GM23338 (cell line): ENCODE data around the gene NUDT16. TPM values are rescaled to one million over a fixed set of nuclear protein-coding genes. Genes with fewer than 3 reads are reported as not detected.

Source experiments
- ATAC-seq: fragments of 200-7000 bp; cut with Tn5 transposase; 3 replicates; pipeline ENCODE4 v1.9.1; 2020
- DNase-seq: peaks from one replicate; pipeline ENCODE4 v3.0.0-alpha.2; 2015; ENCODE audit warnings: low spot score
- H2AFZ ChIP-seq: fragments of 200-600 bp; sonication (generic); 2 replicates; pipeline ENCODE4 v1.8.0; 2016; ENCODE audit warnings: antibody characterized with exemption, mild to moderate bottlenecking, moderate library complexity
- H3F3A ChIP-seq: fragments of 200-600 bp; sonication (generic); replicated peaks from 2 replicates; pipeline ENCODE4 v1.8.0; 2017; ENCODE audit warnings: antibody characterized with exemption, mixed run types, low read depth
- H3K27ac ChIP-seq: fragments of 200-600 bp; sonication (generic); 2 replicates; pipeline ENCODE4 v1.6.1; 2016; ENCODE audit warnings: low read depth
- H3K27me3 ChIP-seq: fragments of 200-600 bp; sonication (generic); 2 replicates; pipeline ENCODE4 v1.8.0; 2016; ENCODE audit warnings: mild to moderate bottlenecking, mixed run types, moderate library complexity; ENCODE audit not compliant: insufficient read depth
- H3K36me3 ChIP-seq: fragments of 200-600 bp; sonication (generic); 2 replicates; pipeline ENCODE4 v1.8.0; 2016; ENCODE audit warnings: mild to moderate bottlenecking; ENCODE audit not compliant: insufficient read depth
- H3K4me1 ChIP-seq: fragments of 200-600 bp; sonication (generic); 2 replicates; pipeline ENCODE4 v1.8.0; 2016; ENCODE audit warnings: mild to moderate bottlenecking, moderate library complexity; ENCODE audit not compliant: insufficient read depth
- H3K4me2 ChIP-seq: fragments of 200-600 bp; sonication (generic); 2 replicates; pipeline ENCODE4 v1.7.1; 2017; ENCODE audit warnings: mixed run types
- H3K4me3 ChIP-seq: fragments of 200-600 bp; sonication (generic); 2 replicates; pipeline ENCODE4 v1.6.1; 2016; ENCODE audit warnings: mixed run types
- H3K79me2 ChIP-seq: fragments of 200-600 bp; sonication (generic); replicated peaks from 2 replicates; pipeline ENCODE4 v1.8.0; 2017; ENCODE audit warnings: mild to moderate bottlenecking; ENCODE audit not compliant: insufficient read depth
- H3K9me2 ChIP-seq: fragments of 200-600 bp; sonication (generic); 2 replicates; pipeline ENCODE4 v1.8.0; 2017; ENCODE audit not compliant: insufficient read depth
- H4K20me1 ChIP-seq: fragments of 200-600 bp; sonication (generic); replicated peaks from 2 replicates; pipeline ENCODE4 v1.8.0; 2017; ENCODE audit warnings: mild to moderate bottlenecking; ENCODE audit not compliant: insufficient read depth
- H3K27ac Mint-ChIP-seq: 2 replicates; pipeline ENCODE4 v1.8.0; 2020; ENCODE audit warnings: inconsistent platforms, mild to moderate bottlenecking, moderate library complexity, mixed read lengths
- H3K27me3 Mint-ChIP-seq: 3 replicates; pipeline ENCODE4 v1.8.0; 2022; ENCODE audit warnings: low read depth, mild to moderate bottlenecking, moderate library complexity, mixed read lengths, inconsistent platforms; ENCODE audit not compliant: insufficient read depth, poor library complexity
- H3K36me3 Mint-ChIP-seq: 3 replicates; pipeline ENCODE4 v1.8.0; 2021; ENCODE audit warnings: low read depth, mild to moderate bottlenecking, inconsistent platforms, moderate library complexity, mixed read lengths
- H3K4me1 Mint-ChIP-seq: 3 replicates; pipeline ENCODE4 v1.8.0; 2020; ENCODE audit warnings: mild to moderate bottlenecking, inconsistent platforms, mixed read lengths
- H3K4me3 Mint-ChIP-seq: 3 replicates; pipeline ENCODE4 v1.8.0; 2021; ENCODE audit warnings: moderate library complexity, mild to moderate bottlenecking, inconsistent platforms, mixed read lengths
- H3K9me3 Mint-ChIP-seq: 3 replicates; pipeline ENCODE4 v1.8.0; 2020; ENCODE audit warnings: moderate library complexity, mild to moderate bottlenecking, inconsistent platforms, mixed read lengths
- CREB1 ChIP-seq: fragments of 250-450 bp; sonication (Bioruptor Pico); IDR thresholded peaks from 2 replicates; pipeline ENCODE4 v1.5.0; 2020; ENCODE audit warnings: low read depth, mild to moderate bottlenecking, moderate library complexity
- EZH2 ChIP-seq: fragments of 200-600 bp; sonication (generic); IDR thresholded peaks from one replicate; pipeline ENCODE4 v1.8.0; 2017; ENCODE audit warnings: antibody characterized with exemption, mild to moderate bottlenecking, low read depth; ENCODE audit not compliant: unreplicated experiment
- EZH2phosphoT487 ChIP-seq: fragments of 200-600 bp; sonication (generic); IDR thresholded peaks from one replicate; pipeline ENCODE4 v1.8.1; 2018; ENCODE audit warnings: antibody characterized with exemption; ENCODE audit not compliant: unreplicated experiment
- JUNB ChIP-seq: IDR thresholded peaks from one replicate; pipeline ENCODE4 v1.6.1; 2016; ENCODE audit warnings: antibody characterized with exemption; ENCODE audit not compliant: unreplicated experiment
- NANOG ChIP-seq: IDR thresholded peaks from 2 replicates; pipeline ENCODE4 v1.6.1; 2016; ENCODE audit warnings: antibody characterized with exemption, borderline replicate concordance
- POLR2AphosphoS5 ChIP-seq: IDR thresholded peaks from 2 replicates; pipeline ENCODE4 v1.6.1; 2016; ENCODE audit warnings: antibody characterized with exemption, low read depth
- STAT1 ChIP-seq: IDR thresholded peaks from one replicate; pipeline ENCODE4 v1.6.1; 2016; ENCODE audit warnings: antibody characterized with exemption; ENCODE audit not compliant: unreplicated experiment
- ZNF114 ChIP-seq: fragments of 250-450 bp; sonication (Bioruptor Pico); IDR thresholded peaks from 2 replicates; pipeline ENCODE4 v1.5.0; 2020; ENCODE audit warnings: mild to moderate bottlenecking, moderate library complexity
- ZNF331 ChIP-seq: fragments of 250-450 bp; sonication (Bioruptor Pico); IDR thresholded peaks from 2 replicates; pipeline ENCODE4 v1.5.0; 2020; ENCODE audit warnings: low read depth, mild to moderate bottlenecking, moderate library complexity
- polyA plus RNA-seq: library from polyadenylated mRNA; unstranded; fragments of >200 nt; fragmentation: Nextera tagmentation; extraction: Ambion mirVana; gene quantifications from 2 replicates; pipeline ENCODE4 v1.2.1, GENCODE V29; 2016
- total RNA-seq: library from RNA; depleted of rRNA; stranded (reverse); fragments of >200 nt; shearing (Covaris generic); gene quantifications from 2 replicates; pipeline ENCODE4 v1.2.3, GENCODE V29; 2014
- TF ChIP-seq, protein P1 (sequence below): IDR thresholded peaks from 2 replicates; pipeline ENCODE4 v1.6.1; 2016; ENCODE audit warnings: antibody characterized with exemption
- TF ChIP-seq, protein P2 (sequence below): fragments of 250-450 bp; sonication (Bioruptor Pico); IDR thresholded peaks from 2 replicates; pipeline ENCODE4 v1.5.0; 2020; ENCODE audit warnings: mild to moderate bottlenecking, moderate library complexity
- TF ChIP-seq, protein P3 (sequence below), 2 experiments: fragments of 200-600 bp in 1 of 2; sonication (generic) in 1 of 2; conservative IDR thresholded peaks; 2 replicates each; pipeline versions ENCODE4 v1.5.1 to v1.6.1; 2016 to 2017; ENCODE audit warnings: antibody characterized with exemption in 2 of 2, low read depth in 2 of 2, mild to moderate bottlenecking in 2 of 2, moderate library complexity in 1 of 2
- TF ChIP-seq, protein P4 (sequence below): IDR thresholded peaks from one replicate; pipeline ENCODE4 v1.6.1; 2018; ENCODE audit warnings: antibody characterized with exemption; ENCODE audit not compliant: unreplicated experiment

Gene NUDT16
- total and polyA plus RNA-seq, 2 experiments from 2014 or later: 10.0 to 15.4 TPM

DNA sequence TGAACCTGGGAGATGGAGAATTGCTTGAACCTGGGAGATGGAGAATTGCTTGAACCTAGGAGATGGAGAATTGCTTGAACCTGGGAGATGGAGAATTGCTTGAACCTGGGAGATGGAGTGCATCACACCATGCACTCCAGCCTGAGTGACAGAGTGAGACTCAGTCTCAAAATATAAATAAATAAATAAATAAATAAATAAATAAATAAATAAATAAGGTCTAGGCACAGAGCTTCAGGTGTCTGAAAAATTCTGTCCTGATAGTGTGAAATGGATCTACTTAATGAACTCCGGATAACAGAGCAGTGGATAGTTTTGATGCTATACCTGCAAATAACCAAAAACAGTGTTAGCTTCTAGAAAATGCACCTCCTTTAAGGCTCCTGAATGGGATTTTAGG lies 24.3 kb upstream of the NUDT16 start:
- Histone ChIP-seq H3K36me3 (no peaks in the 10 kb centered on the region), H2AFZ (no peak overlapping the region), H3K4me2 (no peak overlapping the region), H3K4me3 (no peak overlapping the region), H3K27me3 (no peaks in the 10 kb centered on the region), H4K20me1 (no peaks in the 10 kb centered on the region), H3K9me2 (no peaks in the 10 kb centered on the region), H3K4me1 (peaks cover 8% of the 10 kb centered on the region), H3K27ac (no peak overlapping the region), H3F3A (0 out of 2 replicates have a peak, but pooled peaks cover 3% of the 10 kb centered on the region), H3K79me2 (no peaks in the 10 kb centered on the region)
- Mint-ChIP-seq H3K9me3 (no peaks in the 10 kb centered on the region), H3K4me3 (no peak overlapping the region), H3K4me1 (peaks cover 22% of the 10 kb centered on the region), H3K27ac (no peak overlapping the region), H3K27me3 (peaks cover 6% of the 10 kb centered on the region), H3K36me3 (peaks cover under 1% of the 10 kb centered on the region; the same call in 2 of the 3 replicates)
- no peak for ATAC-seq
- no peak for DNase-seq
- TF ChIP-seq STAT1 (no peak), CREB1 (CRISPR knock-in tag) (no peak), ZNF331 (CRISPR knock-in tag) (no peak), POLR2AphosphoS5 (no peak), ZNF114 (no peak), NANOG (no peak), JUNB (no peak), EZH2phosphoT487 (no peak), EZH2 (no peak)
- TF ChIP-seq, protein P1, sequence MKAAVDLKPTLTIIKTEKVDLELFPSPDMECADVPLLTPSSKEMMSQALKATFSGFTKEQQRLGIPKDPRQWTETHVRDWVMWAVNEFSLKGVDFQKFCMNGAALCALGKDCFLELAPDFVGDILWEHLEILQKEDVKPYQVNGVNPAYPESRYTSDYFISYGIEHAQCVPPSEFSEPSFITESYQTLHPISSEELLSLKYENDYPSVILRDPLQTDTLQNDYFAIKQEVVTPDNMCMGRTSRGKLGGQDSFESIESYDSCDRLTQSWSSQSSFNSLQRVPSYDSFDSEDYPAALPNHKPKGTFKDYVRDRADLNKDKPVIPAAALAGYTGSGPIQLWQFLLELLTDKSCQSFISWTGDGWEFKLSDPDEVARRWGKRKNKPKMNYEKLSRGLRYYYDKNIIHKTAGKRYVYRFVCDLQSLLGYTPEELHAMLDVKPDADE: no peak
- TF ChIP-seq, protein P2, sequence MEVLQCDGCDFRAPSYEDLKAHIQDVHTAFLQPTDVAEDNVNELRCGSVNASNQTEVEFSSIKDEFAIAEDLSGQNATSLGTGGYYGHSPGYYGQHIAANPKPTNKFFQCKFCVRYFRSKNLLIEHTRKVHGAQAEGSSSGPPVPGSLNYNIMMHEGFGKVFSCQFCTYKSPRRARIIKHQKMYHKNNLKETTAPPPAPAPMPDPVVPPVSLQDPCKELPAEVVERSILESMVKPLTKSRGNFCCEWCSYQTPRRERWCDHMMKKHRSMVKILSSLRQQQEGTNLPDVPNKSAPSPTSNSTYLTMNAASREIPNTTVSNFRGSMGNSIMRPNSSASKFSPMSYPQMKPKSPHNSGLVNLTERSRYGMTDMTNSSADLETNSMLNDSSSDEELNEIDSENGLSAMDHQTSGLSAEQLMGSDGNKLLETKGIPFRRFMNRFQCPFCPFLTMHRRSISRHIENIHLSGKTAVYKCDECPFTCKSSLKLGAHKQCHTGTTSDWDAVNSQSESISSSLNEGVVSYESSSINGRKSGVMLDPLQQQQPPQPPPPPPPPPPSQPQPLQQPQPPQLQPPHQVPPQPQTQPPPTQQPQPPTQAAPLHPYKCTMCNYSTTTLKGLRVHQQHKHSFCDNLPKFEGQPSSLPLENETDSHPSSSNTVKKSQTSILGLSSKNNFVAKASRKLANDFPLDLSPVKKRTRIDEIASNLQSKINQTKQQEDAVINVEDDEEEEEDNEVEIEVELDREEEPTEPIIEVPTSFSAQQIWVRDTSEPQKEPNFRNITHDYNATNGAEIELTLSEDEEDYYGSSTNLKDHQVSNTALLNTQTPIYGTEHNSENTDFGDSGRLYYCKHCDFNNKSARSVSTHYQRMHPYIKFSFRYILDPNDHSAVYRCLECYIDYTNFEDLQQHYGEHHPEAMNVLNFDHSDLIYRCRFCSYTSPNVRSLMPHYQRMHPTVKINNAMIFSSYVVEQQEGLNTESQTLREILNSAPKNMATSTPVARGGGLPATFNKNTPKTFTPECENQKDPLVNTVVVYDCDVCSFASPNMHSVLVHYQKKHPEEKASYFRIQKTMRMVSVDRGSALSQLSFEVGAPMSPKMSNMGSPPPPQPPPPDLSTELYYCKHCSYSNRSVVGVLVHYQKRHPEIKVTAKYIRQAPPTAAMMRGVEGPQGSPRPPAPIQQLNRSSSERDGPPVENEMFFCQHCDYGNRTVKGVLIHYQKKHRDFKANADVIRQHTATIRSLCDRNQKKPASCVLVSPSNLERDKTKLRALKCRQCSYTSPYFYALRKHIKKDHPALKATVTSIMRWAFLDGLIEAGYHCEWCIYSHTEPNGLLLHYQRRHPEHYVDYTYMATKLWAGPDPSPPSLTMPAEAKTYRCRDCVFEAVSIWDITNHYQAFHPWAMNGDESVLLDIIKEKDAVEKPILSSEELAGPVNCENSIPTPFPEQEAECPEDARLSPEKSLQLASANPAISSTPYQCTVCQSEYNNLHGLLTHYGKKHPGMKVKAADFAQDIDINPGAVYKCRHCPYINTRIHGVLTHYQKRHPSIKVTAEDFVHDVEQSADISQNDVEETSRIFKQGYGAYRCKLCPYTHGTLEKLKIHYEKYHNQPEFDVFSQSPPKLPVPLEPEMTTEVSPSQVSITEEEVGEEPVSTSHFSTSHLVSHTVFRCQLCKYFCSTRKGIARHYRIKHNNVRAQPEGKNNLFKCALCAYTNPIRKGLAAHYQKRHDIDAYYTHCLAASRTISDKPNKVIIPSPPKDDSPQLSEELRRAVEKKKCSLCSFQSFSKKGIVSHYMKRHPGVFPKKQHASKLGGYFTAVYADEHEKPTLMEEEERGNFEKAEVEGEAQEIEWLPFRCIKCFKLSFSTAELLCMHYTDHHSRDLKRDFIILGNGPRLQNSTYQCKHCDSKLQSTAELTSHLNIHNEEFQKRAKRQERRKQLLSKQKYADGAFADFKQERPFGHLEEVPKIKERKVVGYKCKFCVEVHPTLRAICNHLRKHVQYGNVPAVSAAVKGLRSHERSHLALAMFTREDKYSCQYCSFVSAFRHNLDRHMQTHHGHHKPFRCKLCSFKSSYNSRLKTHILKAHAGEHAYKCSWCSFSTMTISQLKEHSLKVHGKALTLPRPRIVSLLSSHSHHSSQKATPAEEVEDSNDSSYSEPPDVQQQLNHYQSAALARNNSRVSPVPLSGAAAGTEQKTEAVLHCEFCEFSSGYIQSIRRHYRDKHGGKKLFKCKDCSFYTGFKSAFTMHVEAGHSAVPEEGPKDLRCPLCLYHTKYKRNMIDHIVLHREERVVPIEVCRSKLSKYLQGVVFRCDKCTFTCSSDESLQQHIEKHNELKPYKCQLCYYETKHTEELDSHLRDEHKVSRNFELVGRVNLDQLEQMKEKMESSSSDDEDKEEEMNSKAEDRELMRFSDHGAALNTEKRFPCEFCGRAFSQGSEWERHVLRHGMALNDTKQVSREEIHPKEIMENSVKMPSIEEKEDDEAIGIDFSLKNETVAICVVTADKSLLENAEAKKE (CRISPR knock-in tag): no peak
- TF ChIP-seq, protein P3, sequence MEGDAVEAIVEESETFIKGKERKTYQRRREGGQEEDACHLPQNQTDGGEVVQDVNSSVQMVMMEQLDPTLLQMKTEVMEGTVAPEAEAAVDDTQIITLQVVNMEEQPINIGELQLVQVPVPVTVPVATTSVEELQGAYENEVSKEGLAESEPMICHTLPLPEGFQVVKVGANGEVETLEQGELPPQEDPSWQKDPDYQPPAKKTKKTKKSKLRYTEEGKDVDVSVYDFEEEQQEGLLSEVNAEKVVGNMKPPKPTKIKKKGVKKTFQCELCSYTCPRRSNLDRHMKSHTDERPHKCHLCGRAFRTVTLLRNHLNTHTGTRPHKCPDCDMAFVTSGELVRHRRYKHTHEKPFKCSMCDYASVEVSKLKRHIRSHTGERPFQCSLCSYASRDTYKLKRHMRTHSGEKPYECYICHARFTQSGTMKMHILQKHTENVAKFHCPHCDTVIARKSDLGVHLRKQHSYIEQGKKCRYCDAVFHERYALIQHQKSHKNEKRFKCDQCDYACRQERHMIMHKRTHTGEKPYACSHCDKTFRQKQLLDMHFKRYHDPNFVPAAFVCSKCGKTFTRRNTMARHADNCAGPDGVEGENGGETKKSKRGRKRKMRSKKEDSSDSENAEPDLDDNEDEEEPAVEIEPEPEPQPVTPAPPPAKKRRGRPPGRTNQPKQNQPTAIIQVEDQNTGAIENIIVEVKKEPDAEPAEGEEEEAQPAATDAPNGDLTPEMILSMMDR (conservative IDR thresholded peaks at IDR 0.05; ENCODE audit: low read depth in 2 of 2): no peak
- TF ChIP-seq, protein P4, sequence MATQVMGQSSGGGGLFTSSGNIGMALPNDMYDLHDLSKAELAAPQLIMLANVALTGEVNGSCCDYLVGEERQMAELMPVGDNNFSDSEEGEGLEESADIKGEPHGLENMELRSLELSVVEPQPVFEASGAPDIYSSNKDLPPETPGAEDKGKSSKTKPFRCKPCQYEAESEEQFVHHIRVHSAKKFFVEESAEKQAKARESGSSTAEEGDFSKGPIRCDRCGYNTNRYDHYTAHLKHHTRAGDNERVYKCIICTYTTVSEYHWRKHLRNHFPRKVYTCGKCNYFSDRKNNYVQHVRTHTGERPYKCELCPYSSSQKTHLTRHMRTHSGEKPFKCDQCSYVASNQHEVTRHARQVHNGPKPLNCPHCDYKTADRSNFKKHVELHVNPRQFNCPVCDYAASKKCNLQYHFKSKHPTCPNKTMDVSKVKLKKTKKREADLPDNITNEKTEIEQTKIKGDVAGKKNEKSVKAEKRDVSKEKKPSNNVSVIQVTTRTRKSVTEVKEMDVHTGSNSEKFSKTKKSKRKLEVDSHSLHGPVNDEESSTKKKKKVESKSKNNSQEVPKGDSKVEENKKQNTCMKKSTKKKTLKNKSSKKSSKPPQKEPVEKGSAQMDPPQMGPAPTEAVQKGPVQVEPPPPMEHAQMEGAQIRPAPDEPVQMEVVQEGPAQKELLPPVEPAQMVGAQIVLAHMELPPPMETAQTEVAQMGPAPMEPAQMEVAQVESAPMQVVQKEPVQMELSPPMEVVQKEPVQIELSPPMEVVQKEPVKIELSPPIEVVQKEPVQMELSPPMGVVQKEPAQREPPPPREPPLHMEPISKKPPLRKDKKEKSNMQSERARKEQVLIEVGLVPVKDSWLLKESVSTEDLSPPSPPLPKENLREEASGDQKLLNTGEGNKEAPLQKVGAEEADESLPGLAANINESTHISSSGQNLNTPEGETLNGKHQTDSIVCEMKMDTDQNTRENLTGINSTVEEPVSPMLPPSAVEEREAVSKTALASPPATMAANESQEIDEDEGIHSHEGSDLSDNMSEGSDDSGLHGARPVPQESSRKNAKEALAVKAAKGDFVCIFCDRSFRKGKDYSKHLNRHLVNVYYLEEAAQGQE: no peak
